Measurements from ENCODE around the gene NALF2.
A peak's percentile ranks its signal among the peaks of the same experiment; 100 is the strongest.

NALF2 gene

DNA sequence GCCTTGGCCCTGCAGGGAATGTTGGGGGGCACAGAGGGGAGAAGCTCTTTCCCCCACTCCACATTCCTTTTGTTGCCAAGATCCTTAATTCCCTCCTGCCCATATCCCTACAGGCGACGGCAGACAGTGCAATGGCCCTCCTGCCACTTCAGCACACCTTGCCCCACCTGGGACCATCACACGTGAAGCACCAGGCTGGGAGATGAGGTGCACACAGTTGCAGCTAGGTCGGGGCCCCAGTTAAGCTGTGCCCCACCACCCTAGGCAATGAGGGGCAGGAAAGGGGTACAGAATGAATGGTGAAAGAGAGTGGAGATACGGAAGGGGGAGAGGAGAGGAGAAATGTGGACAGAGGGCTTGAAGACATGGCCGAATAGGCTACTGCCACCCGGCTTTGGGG, 26.2 kb downstream of the NALF2 start:
- no peak for TF ChIP-seq CTCF (conservative IDR thresholded peaks at IDR 0.05; ENCODE audit: low read depth, low read length)
- no peak overlapping the region for H3K4me3 ChIP-seq (ENCODE audit: low read depth, low read length)
- DNase-seq (ENCODE audit: low read depth) = no peak

DNA sequence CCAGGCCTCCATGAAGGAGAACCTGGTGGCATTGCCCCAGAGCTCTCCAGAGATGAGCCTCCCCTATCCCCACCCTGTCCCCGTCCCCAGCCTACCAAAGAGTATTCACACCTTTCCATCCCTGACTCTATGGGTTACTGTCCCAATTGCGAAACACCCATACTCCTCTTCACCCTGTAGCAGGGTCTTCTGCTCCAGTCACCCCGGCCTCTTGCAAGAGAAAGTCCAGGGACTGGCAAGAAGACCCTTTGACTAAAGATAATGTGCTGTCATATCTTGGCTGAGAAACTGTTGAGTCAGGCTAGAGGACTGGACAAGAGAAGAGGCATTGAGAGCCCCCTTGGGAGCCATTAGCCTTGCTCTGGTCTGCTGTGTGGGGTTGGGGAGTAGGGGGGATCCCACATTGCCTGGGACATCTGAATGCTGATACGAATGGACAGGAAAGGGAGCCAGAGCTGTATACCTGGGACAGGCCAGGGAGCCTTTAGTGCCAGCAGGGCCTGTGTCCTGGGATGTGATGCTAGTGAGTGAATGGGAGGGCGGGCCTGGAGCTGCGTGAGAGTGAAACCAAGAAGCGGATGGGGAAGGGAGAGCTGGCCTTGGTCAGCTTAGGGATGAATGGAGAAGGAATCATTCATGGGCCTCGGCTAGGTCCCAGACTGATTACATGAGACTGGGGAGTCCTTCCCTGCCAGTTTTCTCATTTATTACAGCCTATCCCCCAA, 27.1 kb downstream of the NALF2 start:
- no peak for DNase-seq (ENCODE audit: low read depth)
- no peak overlapping the region for H3K4me3 ChIP-seq (ENCODE audit: low read depth, low read length)
- no peak for TF ChIP-seq CTCF (conservative IDR thresholded peaks at IDR 0.05; ENCODE audit: low read depth, low read length)

DNA sequence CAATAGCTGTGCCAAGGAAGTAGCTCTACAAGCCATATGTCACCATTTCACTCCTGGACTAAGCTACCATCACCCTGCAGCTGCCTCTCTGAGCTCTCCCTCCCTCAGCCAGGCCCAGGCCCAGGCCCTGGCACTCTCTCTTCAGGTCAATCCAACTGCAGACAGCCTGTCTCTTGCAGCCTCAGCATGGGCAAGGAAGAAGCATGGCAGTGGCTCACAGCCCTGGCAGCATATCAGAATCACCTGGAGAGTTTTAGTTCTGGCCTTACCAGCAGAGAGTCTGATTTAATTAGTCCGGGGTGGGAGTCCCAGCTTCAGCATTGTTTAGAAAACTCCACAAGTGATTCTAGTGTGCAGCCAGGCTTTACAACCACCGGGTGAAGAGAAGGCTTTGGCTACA, 31.5 kb downstream of the NALF2 start:
- TF ChIP-seq CTCF (conservative IDR thresholded peaks at IDR 0.05; ENCODE audit: low read depth, low read length) = no peak
- DNase-seq (ENCODE audit: low read depth) = no peak
- H3K4me3 ChIP-seq (ENCODE audit: low read depth, low read length) = no peak overlapping the region

- peak; percentile 69 for DNase-seq (ENCODE audit: low read depth)
- peak; percentile 75 for TF ChIP-seq CTCF (conservative IDR thresholded peaks at IDR 0.05; ENCODE audit: low read depth, low read length)
- peak overlapping the region; percentile 58 for H3K4me3 ChIP-seq (ENCODE audit: low read depth, low read length)
Measured at GRCh38 chrX:69538321-69538876, 34.3 kb downstream of the NALF2 start.

GRCh38 chrX:69539437-69539836, 35.3 kb downstream of the NALF2 start:
- DNase-seq (ENCODE audit: low read depth) = no peak
- no peak overlapping the region for H3K4me3 ChIP-seq (ENCODE audit: low read depth, low read length)
- no peak for TF ChIP-seq CTCF (conservative IDR thresholded peaks at IDR 0.05; ENCODE audit: low read depth, low read length)

DNA sequence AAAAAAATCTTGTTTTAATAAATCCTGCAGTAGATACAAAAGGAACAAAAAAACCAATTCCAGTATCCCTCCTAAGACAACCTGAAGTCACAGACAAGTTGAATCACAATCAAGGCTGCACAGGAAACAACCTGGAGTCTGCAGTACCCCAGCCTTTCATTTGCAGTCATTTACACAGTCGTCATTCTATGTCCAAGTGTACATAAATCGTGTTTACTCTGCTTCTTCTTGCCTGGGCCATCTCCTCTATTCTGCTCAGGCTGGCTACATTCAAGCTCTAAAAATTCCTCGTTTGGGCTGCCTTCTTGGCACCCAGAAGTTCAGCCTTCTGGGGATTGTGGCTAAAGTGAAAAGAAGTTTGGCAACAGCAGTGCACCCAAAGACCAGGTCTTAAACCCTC, 37.8 kb downstream of the NALF2 start:
- no peak for TF ChIP-seq CTCF (conservative IDR thresholded peaks at IDR 0.05; ENCODE audit: low read depth, low read length)
- H3K4me3 ChIP-seq (ENCODE audit: low read depth, low read length) = no peak overlapping the region
- DNase-seq (ENCODE audit: low read depth) = no peak

GRCh38 chrX:69543572-69543971, 39.4 kb downstream of the NALF2 start:
- no peak for TF ChIP-seq CTCF (conservative IDR thresholded peaks at IDR 0.05; ENCODE audit: low read depth, low read length)
- H3K4me3 ChIP-seq (ENCODE audit: low read depth, low read length) = no peak overlapping the region
- no peak for DNase-seq (ENCODE audit: low read depth)

Measured in choroid plexus epithelial cell (primary cell).